Measurements from ENCODE around the gene SGCD.

DNA sequence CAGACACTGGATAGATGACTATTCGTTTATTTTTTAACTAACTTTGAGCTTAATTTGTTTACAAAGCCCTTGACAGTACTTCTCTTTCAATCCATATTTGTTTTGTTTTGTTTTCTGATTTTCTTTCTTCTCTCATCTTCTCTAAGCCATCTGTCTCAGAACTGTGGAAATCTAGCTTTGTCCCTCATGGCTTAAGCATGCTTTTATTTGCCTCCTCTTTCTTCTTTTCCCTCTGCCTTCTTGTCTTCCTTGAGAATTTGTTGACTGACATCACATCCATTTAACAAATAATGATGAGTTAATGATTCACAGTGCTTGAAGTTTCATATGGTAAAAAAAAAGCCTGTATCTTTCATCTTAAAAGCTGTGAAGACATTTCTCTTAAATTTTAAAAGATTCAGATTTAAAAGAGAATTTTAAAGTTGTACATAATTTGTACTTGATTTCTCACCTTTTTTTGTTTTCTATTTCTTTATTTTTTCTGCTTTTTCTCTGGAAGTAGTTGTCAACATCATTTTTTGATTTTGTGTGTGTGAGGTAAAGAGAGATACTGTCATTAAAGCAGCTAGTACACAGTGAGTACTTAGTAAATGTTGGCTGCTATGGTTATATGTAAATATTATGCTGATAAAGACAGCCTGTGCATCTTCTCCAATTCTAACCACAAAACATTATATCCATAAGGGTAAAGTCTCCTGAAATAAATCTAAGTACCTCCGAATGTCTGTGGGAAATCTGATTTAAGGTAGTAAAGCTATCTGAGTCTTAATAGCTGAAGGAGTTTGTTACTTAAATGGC lies 13.9 kb upstream of the SGCD start:
- no peak for TF ChIP-seq POLR2A (IDR thresholded peaks at IDR 0.05)
- TF ChIP-seq, protein P1, sequence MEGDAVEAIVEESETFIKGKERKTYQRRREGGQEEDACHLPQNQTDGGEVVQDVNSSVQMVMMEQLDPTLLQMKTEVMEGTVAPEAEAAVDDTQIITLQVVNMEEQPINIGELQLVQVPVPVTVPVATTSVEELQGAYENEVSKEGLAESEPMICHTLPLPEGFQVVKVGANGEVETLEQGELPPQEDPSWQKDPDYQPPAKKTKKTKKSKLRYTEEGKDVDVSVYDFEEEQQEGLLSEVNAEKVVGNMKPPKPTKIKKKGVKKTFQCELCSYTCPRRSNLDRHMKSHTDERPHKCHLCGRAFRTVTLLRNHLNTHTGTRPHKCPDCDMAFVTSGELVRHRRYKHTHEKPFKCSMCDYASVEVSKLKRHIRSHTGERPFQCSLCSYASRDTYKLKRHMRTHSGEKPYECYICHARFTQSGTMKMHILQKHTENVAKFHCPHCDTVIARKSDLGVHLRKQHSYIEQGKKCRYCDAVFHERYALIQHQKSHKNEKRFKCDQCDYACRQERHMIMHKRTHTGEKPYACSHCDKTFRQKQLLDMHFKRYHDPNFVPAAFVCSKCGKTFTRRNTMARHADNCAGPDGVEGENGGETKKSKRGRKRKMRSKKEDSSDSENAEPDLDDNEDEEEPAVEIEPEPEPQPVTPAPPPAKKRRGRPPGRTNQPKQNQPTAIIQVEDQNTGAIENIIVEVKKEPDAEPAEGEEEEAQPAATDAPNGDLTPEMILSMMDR (IDR thresholded peaks at IDR 0.05): no peak

All from uterus (tissue), 2 donors.